Measurements from ENCODE around the gene MRPL54. TPM values are rescaled to one million over a fixed set of nuclear protein-coding genes. Genes with fewer than 3 reads are reported as not detected.

MRPL54 gene
- total RNA-seq, 2 donors from 2014 or later, result 63.9 to 86.2 TPM

GRCh38 chr19:3778104-3778867 lies 15.8 kb downstream of the MRPL54 start:
- H3K4me1 Mint-ChIP-seq, result peaks cover 3% of the 10 kb centered on the region
- H3K27ac Mint-ChIP-seq, result no peak overlapping the region
- H3K36me3 Mint-ChIP-seq (ENCODE audit: low read depth), result no peaks in the 10 kb centered on the region
- H3K27me3 Mint-ChIP-seq, result no peaks in the 10 kb centered on the region
- H3K4me3 Mint-ChIP-seq, result no peak overlapping the region
- DNase-seq, result no peak
- no peak for ATAC-seq
- H3K9me3 ChIP-seq (ENCODE audit: control insufficient read depth, low read length, poor library complexity, severe bottlenecking), result peaks cover 3% of the 10 kb centered on the region

GRCh38 chr19:3778899-3779723 lies 16.6 kb downstream of the MRPL54 start:
- no peak overlapping the region for H3K27ac Mint-ChIP-seq
- no peaks in the 10 kb centered on the region for H3K36me3 Mint-ChIP-seq (ENCODE audit: low read depth)
- no peaks in the 10 kb centered on the region for H3K27me3 Mint-ChIP-seq
- H3K9me3 ChIP-seq (ENCODE audit: control insufficient read depth, low read length, poor library complexity, severe bottlenecking), result peaks cover 3% of the 10 kb centered on the region
- H3K4me1 Mint-ChIP-seq, result no peaks in the 10 kb centered on the region
- no peak for DNase-seq
- no peak for ATAC-seq
- no peak overlapping the region for H3K4me3 Mint-ChIP-seq

- Mint-ChIP-seq H3K27ac (no peak overlapping the region), H3K4me3 (no peak overlapping the region), H3K36me3 (ENCODE audit: low read depth) (no peaks in the 10 kb centered on the region), H3K4me1 (peaks cover 2% of the 10 kb centered on the region), H3K27me3 (no peaks in the 10 kb centered on the region)
- DNase-seq (no peak), ATAC-seq (peak; percentile 31)
- H3K9me3 ChIP-seq (ENCODE audit: control insufficient read depth, low read length, poor library complexity, severe bottlenecking), result peaks cover 3% of the 10 kb centered on the region
Measured at GRCh38 chr19:3780786-3781304, 18.4 kb downstream of the MRPL54 start.

- DNase-seq (no peak), ATAC-seq (no peak)
- H3K9me3 ChIP-seq (ENCODE audit: control insufficient read depth, low read length, poor library complexity, severe bottlenecking), result peaks cover 3% of the 10 kb centered on the region
- H3K36me3 Mint-ChIP-seq (ENCODE audit: low read depth), result no peaks in the 10 kb centered on the region
- no peak overlapping the region for H3K27ac Mint-ChIP-seq
- no peaks in the 10 kb centered on the region for H3K27me3 Mint-ChIP-seq
- H3K4me1 Mint-ChIP-seq, result peaks cover 2% of the 10 kb centered on the region
- no peak overlapping the region for H3K4me3 Mint-ChIP-seq
Measured at GRCh38 chr19:3781603-3782002, 19.1 kb downstream of the MRPL54 start.

GRCh38 chr19:3782330-3782729 lies 19.8 kb downstream of the MRPL54 start:
- Mint-ChIP-seq H3K27me3 (no peaks in the 10 kb centered on the region), H3K4me3 (no peak overlapping the region), H3K27ac (no peak overlapping the region), H3K36me3 (ENCODE audit: low read depth) (no peaks in the 10 kb centered on the region), H3K4me1 (peaks cover 2% of the 10 kb centered on the region)
- no peak for ATAC-seq
- H3K9me3 ChIP-seq (ENCODE audit: control insufficient read depth, low read length, poor library complexity, severe bottlenecking), result peaks cover 3% of the 10 kb centered on the region
- no peak for DNase-seq

- no peak for DNase-seq
- no peak for ATAC-seq
- H3K4me1 Mint-ChIP-seq, result peaks cover 2% of the 10 kb centered on the region
- no peak overlapping the region for H3K4me3 Mint-ChIP-seq
- no peaks in the 10 kb centered on the region for H3K36me3 Mint-ChIP-seq (ENCODE audit: low read depth)
- H3K27ac Mint-ChIP-seq, result no peak overlapping the region
- no peaks in the 10 kb centered on the region for H3K27me3 Mint-ChIP-seq
- H3K9me3 ChIP-seq (ENCODE audit: control insufficient read depth, low read length, poor library complexity, severe bottlenecking), result peaks cover 3% of the 10 kb centered on the region
Measured at GRCh38 chr19:3782903-3783302, 20.4 kb downstream of the MRPL54 start.

GRCh38 chr19:3783660-3784584 lies 21.4 kb downstream of the MRPL54 start:
- H3K27ac Mint-ChIP-seq, result no peak overlapping the region
- H3K27me3 Mint-ChIP-seq, result no peaks in the 10 kb centered on the region
- peaks cover 3% of the 10 kb centered on the region for H3K9me3 ChIP-seq (ENCODE audit: control insufficient read depth, low read length, poor library complexity, severe bottlenecking)
- ATAC-seq (peak; percentile 56), DNase-seq (no peak)
- H3K36me3 Mint-ChIP-seq (ENCODE audit: low read depth), result no peaks in the 10 kb centered on the region
- peaks cover 2% of the 10 kb centered on the region for H3K4me1 Mint-ChIP-seq
- H3K4me3 Mint-ChIP-seq, result peak overlapping the region; percentile 83

- Mint-ChIP-seq H3K4me3 (peak overlapping the region; percentile 83), H3K4me1 (peaks cover 2% of the 10 kb centered on the region), H3K27ac (no peak overlapping the region), H3K27me3 (no peaks in the 10 kb centered on the region), H3K36me3 (ENCODE audit: low read depth) (no peaks in the 10 kb centered on the region)
- DNase-seq (no peak), ATAC-seq (no peak)
- peaks cover 3% of the 10 kb centered on the region for H3K9me3 ChIP-seq (ENCODE audit: control insufficient read depth, low read length, poor library complexity, severe bottlenecking)
Measured at GRCh38 chr19:3784607-3785450, 22.3 kb downstream of the MRPL54 start.

GRCh38 chr19:3785451-3785937 lies 23.0 kb downstream of the MRPL54 start:
- peaks cover 3% of the 10 kb centered on the region for H3K9me3 ChIP-seq (ENCODE audit: control insufficient read depth, low read length, poor library complexity, severe bottlenecking)
- peaks cover 2% of the 10 kb centered on the region for H3K4me1 Mint-ChIP-seq
- no peaks in the 10 kb centered on the region for H3K36me3 Mint-ChIP-seq (ENCODE audit: low read depth)
- ATAC-seq (peak; percentile 39), DNase-seq (no peak)
- H3K4me3 Mint-ChIP-seq, result peak overlapping the region; percentile 83
- H3K27me3 Mint-ChIP-seq, result no peaks in the 10 kb centered on the region
- no peak overlapping the region for H3K27ac Mint-ChIP-seq

GRCh38 chr19:3785938-3786824 lies 23.7 kb downstream of the MRPL54 start, which contains the start of gene MATK:
MATK (minus strand) TSS chr19:3786381; CDS start chr19:3785135, 1,246 bp downstream.
- no peaks in the 10 kb centered on the region for H3K36me3 Mint-ChIP-seq (ENCODE audit: low read depth)
- H3K27me3 Mint-ChIP-seq, result no peaks in the 10 kb centered on the region
- no peak within 1 kb of the TSS for H3K27ac Mint-ChIP-seq
- ATAC-seq (peak; percentile 41), DNase-seq (no peak)
- peak within 1 kb of the TSS; percentile 83 for H3K4me3 Mint-ChIP-seq
- peaks cover 2% of the 10 kb centered on the region for H3K4me1 Mint-ChIP-seq
- H3K9me3 ChIP-seq (ENCODE audit: control insufficient read depth, low read length, poor library complexity, severe bottlenecking), result peaks cover 3% of the 10 kb centered on the region

- ATAC-seq (no peak), DNase-seq (no peak)
- H3K9me3 ChIP-seq (ENCODE audit: control insufficient read depth, low read length, poor library complexity, severe bottlenecking), result no peaks in the 10 kb centered on the region
- Mint-ChIP-seq H3K4me3 (no peak overlapping the region), H3K4me1 (peaks cover 2% of the 10 kb centered on the region), H3K36me3 (ENCODE audit: low read depth) (peaks cover 3% of the 10 kb centered on the region), H3K27ac (no peak overlapping the region), H3K27me3 (no peaks in the 10 kb centered on the region)
Measured at GRCh38 chr19:3788996-3789778, 26.7 kb downstream of the MRPL54 start.

Measured in T-helper 17 cell (primary cell).